Keratinocyte (primary cell): Measurements from ENCODE around the gene PTPA. TPM values are rescaled to one million over a fixed set of nuclear protein-coding genes. Genes with fewer than 3 reads are reported as not detected.

Source experiments
- DNase-seq: peaks from one replicate; pipeline ENCODE4 v3.0.0-alpha.2; 2011; ENCODE audit warnings: low read depth, missing footprints, low spot score
- FAIRE-seq: peaks from 2 replicates; lab custom pipeline; 2011; peaks lifted over from hg19 to GRCh38; lab: Jason Lieb, UNC
- H2AFZ ChIP-seq: 2 replicates; pipeline ENCODE4 v1.6.0; 2012; ENCODE audit warnings: low read length, control low read depth, inconsistent platforms; ENCODE audit not compliant: control insufficient read depth
- H3K27ac ChIP-seq: 2 replicates; pipeline ENCODE4 v1.5.1; 2011; ENCODE audit warnings: low read length; ENCODE audit not compliant: control insufficient read depth, insufficient read depth
- H3K27me3 ChIP-seq: 3 replicates; pipeline ENCODE4 v1.6.0; 2011; ENCODE audit warnings: low read length; ENCODE audit not compliant: control insufficient read depth, insufficient read depth; ENCODE audit errors: extremely low read depth
- H3K36me3 ChIP-seq, 2 experiments: 2 replicates in 1 of 2; 3 replicates in 1 of 2; pipeline ENCODE4 v1.5.1; 2011; ENCODE audit warnings: low read length in 2 of 2, mild to moderate bottlenecking in 1 of 2; ENCODE audit not compliant: control insufficient read depth in 2 of 2, insufficient read depth in 2 of 2; ENCODE audit errors: extremely low read depth in 1 of 2
- H3K4me1 ChIP-seq: 3 replicates; pipeline ENCODE4 v1.5.1; 2011; ENCODE audit warnings: low read length; ENCODE audit not compliant: control insufficient read depth, insufficient read depth; ENCODE audit errors: extremely low read depth
- H3K4me2 ChIP-seq: 3 replicates; pipeline ENCODE4 v1.6.0; 2011; ENCODE audit warnings: low read depth, low read length; ENCODE audit not compliant: control insufficient read depth, insufficient read depth; ENCODE audit errors: extremely low read depth
- H3K4me3 ChIP-seq, 3 experiments: fragments of 200-600 bp in 1 of 3; sonication (generic) in 1 of 3; 2 replicates in 2 of 3; 3 replicates in 1 of 3; pipeline ENCODE4 v1.5.1; 2011 to 2016; ENCODE audit warnings: low read length in 3 of 3, mild to moderate bottlenecking in 3 of 3, control low read depth in 2 of 3, inconsistent platforms in 1 of 3, low read depth in 1 of 3, mixed read lengths in 1 of 3, mixed run types in 1 of 3, moderate library complexity in 1 of 3; ENCODE audit not compliant: control insufficient read depth in 2 of 3, insufficient read depth in 2 of 3; ENCODE audit errors: extremely low read depth in 1 of 3
- H3K79me2 ChIP-seq: 2 replicates; pipeline ENCODE4 v1.6.0; 2012; ENCODE audit warnings: low read length; ENCODE audit not compliant: control insufficient read depth, insufficient read depth
- H3K9ac ChIP-seq: 3 replicates; pipeline ENCODE4 v1.6.0; 2011; ENCODE audit warnings: low read length; ENCODE audit not compliant: control insufficient read depth, insufficient read depth; ENCODE audit errors: extremely low read depth
- H3K9me1 ChIP-seq: 3 replicates; pipeline ENCODE4 v1.6.0; 2011; ENCODE audit warnings: low read length; ENCODE audit not compliant: control insufficient read depth, insufficient read depth; ENCODE audit errors: extremely low read depth
- H3K9me3 ChIP-seq: 2 replicates; pipeline ENCODE4 v1.5.1; 2012; ENCODE audit warnings: low read depth, low read length; ENCODE audit not compliant: control insufficient read depth
- H4K20me1 ChIP-seq: 3 replicates; pipeline ENCODE4 v1.6.0; 2011; ENCODE audit warnings: low read length; ENCODE audit not compliant: control insufficient read depth, insufficient read depth; ENCODE audit errors: extremely low read depth
- CTCF ChIP-seq, 3 experiments: IDR thresholded peaks in 1 of 3; conservative IDR thresholded peaks in 1 of 3; optimal IDR thresholded peaks in 1 of 3; 2 replicates in 2 of 3; 3 replicates in 1 of 3; pipeline versions ENCODE3 to v1.5.1; 2011; ENCODE audit warnings: low read length in 3 of 3, mild to moderate bottlenecking in 3 of 3, moderate library complexity in 2 of 3, control low read depth in 1 of 3, inconsistent platforms in 1 of 3; ENCODE audit not compliant: insufficient read depth in 2 of 3; ENCODE audit errors: extremely low read depth in 1 of 3
- EZH2 ChIP-seq: IDR thresholded peaks from one replicate; pipeline ENCODE4 v1.6.1; 2012; ENCODE audit warnings: inconsistent platforms, mild to moderate bottlenecking, low read length, moderate library complexity
- dilution Hi-C: fragments of 300-500 bp; cut with MboI; formaldehyde crosslinking; loops from one replicate; pipeline ENCODE4 v1.7.0; 2020; ENCODE audit warnings: low sequenced_read_pairs; ENCODE audit not compliant: extremely low pct_ligation_motif_present
- polyA plus RNA-seq, 5 experiments: library from polyadenylated mRNA; depleted of rRNA in 3 of 5; stranded (reverse) in 3 of 5; stranded (forward) in 1 of 5; unstranded in 1 of 5; fragments of >200 nt; gene quantifications; 1 replicate in 1 of 5; 2 replicates in 3 of 5; 3 replicates in 1 of 5; pipeline versions ENCODE4 v1.2.1 to v1.2.3, GENCODE V29; 2011 to 2012; ENCODE audit warnings: missing spikeins in 2 of 5, low read depth in 1 of 5, low replicate concordance in 1 of 5

Gene PTPA
- polyA plus RNA-seq, 1 donor (not counting 4 experiments of a cell fraction or from before 2014, with no cell fraction given) = 98.0 TPM

DNA sequence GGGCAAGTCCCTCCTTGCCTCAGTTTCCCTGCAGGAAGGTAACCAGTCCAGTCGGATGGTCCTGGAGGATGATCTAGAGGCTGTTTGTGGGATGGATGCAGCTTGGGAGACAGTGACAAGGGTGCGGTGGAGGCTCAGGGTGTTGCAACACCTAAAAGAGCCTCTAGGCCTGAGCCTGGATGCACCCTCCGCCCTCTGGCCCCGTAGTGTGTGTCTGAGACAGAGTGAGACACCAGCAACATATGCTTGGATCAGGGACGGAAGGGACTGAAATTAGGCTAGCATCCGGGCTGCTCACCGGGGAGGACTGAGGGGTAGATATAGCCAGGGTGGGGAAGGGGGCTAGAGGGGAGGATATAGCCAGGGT is 1.7 kb upstream of the PTPA start:
- no peak overlapping the region for H3K9ac ChIP-seq
- no peaks in the 10 kb centered on the region for H4K20me1 ChIP-seq
- DNase-seq (no peak), FAIRE-seq (no peak)
- dilution Hi-C loops = no loop called here
- peak overlapping the region; percentile 81 for H3K4me2 ChIP-seq
- H3K4me3 ChIP-seq = no peak overlapping the region
- H3K9me3 ChIP-seq = no peaks in the 10 kb centered on the region
- H3K4me1 ChIP-seq = peaks cover 17% of the 10 kb centered on the region
- H3K9me1 ChIP-seq = no peaks in the 10 kb centered on the region
- no peaks in the 10 kb centered on the region for H3K36me3 ChIP-seq
- H3K27me3 ChIP-seq = peaks cover 15% of the 10 kb centered on the region
- no peak overlapping the region for H3K27ac ChIP-seq
- TF ChIP-seq CTCF (optimal IDR thresholded peaks at IDR 0.05 in 1 of 3, IDR thresholded peaks at IDR 0.05 in 1 of 3, conservative IDR thresholded peaks at IDR 0.05 in 1 of 3; ENCODE audit: extremely low read depth in 1 of 3, insufficient read depth in 2 of 3, low read length in 3 of 3) (peak in 1 of 3 experiments; percentile 14), EZH2 (no peak)
- H2AFZ ChIP-seq = no peak overlapping the region
- peaks cover 27% of the 10 kb centered on the region for H3K79me2 ChIP-seq

DNA sequence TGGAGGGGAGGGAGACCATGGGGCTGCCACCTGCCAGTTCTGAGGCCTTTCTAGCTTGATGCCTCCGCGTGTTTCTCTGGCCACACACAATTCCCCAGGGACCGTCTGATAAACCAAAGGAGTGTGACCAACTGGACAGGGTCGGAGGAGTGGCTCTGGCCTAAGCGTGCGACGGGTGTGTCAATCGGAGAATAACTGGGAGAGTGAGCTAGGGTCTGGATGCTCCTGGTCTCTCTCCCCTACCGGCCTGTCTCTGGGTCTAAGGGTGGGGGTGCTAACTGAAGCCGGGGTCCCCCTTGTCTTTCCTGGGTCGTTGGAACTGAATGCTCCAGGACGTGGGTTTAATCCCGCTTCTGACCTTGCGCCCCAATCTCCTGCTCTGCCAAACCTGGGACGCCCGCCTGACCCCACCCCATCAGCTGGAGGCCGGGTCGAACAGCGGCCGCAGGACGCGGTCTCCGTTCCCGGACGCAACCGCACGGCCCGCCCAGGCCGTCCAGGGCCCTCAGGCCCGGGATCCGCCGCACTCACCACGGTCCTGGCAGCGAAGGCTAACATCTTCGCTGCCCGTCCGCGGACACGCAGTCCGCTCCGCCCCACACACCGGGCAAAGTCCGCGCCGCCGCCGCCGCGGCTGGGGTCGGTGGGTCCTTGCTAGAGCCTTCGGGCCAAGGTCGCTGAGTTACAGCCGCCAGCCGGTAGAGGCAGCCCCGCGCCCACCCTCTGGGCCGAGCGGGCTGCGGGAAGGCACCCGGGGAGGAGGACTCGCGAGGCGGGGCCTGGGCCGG is 1.1 kb upstream of the PTPA start:
- H3K9ac ChIP-seq = peak overlapping the region; percentile 58
- peak overlapping the region; percentile 86 for H2AFZ ChIP-seq
- no peaks in the 10 kb centered on the region for H3K9me3 ChIP-seq
- H3K9me1 ChIP-seq = no peaks in the 10 kb centered on the region
- peaks cover 32% of the 10 kb centered on the region for H3K79me2 ChIP-seq
- DNase-seq = no peak
- H3K27me3 ChIP-seq = peaks cover 15% of the 10 kb centered on the region
- no peak overlapping the region for H3K27ac ChIP-seq
- peak overlapping the region; percentile 57 to 97 (median 72) for H3K4me3 ChIP-seq
- dilution Hi-C loops = no loop called here
- H3K4me2 ChIP-seq = peak overlapping the region; percentile 81
- H3K4me1 ChIP-seq = peaks cover 17% of the 10 kb centered on the region
- no peaks in the 10 kb centered on the region for H3K36me3 ChIP-seq
- FAIRE-seq = no peak
- no peak for TF ChIP-seq CTCF (optimal IDR thresholded peaks at IDR 0.05 in 1 of 3, IDR thresholded peaks at IDR 0.05 in 1 of 3, conservative IDR thresholded peaks at IDR 0.05 in 1 of 3; ENCODE audit: extremely low read depth in 1 of 3, insufficient read depth in 2 of 3, low read length in 3 of 3)
- no peak for TF ChIP-seq EZH2
- no peaks in the 10 kb centered on the region for H4K20me1 ChIP-seq
